ENCODE measurements around the gene KRTAP10-3.
A peak's percentile ranks its signal among the peaks of the same experiment; 100 is the strongest.

Gene KRTAP10-3

DNA sequence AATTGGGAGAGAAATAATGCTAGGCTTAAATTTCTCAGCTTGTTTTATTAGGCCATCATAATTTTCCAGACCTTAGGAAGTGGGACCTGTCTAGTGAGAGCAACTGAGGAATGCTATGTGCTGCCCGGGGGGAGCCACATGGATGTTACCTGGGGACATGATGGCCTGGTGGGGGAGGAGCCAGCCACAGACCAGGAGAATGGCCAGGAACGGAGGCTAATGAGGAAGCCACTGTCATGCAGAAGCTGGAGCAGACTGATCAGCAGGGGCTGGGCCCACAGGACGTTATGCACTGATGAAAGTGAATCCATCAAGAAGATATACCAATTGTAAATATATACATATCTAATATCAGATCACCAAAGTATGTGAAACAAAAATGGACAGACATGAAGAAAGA is 14.0 kb downstream of the KRTAP10-3 start:
- no peak for DNase-seq

DNA sequence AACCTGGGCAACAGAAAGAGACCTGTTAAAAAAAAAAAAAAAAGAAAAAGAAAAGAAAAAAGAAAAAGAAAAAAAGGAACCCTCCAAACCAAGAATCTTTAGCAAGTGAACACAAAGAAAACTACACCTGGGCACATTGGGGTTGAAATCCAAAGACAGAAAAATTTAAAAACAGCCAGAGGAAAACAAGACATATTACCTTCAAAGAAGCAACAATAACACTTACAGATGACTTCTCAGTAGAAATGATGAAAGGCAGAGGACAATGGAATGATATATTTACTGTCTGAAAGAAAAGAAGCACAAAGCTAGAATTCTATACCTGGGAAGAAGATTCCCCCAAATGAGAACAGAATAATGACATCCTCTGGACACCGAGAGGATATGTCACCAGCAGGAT is 15.9 kb downstream of the KRTAP10-3 start:
- DNase-seq, result no peak

DNA sequence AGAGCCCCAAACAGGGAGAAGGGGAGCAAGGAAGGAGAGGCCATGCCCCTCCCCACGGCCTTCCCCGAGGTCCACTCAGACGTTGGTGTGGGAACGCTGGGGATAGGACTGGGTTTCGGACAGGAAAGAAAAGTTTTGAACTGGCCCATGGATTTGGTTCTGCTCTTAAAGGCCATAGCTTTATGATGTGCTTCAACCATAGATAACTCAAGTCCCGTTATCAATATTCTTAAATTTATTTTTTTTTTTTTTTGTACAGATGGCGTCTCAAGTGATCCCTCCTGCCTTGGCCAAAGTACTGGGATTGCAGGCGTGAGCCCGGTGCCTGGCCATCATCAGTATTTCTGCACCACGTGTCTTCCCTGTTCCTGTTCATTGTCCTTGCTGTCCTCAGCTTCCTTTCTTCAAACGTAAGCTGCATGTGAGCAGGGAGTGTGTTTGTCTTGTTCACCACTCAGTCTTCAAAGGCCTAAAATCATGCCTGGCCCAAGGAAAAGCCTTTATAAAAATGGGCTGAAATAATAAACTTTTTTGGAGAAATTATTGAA is 17.8 kb downstream of the KRTAP10-3 start:
- DNase-seq, result no peak

- DNase-seq, result no peak
These were observed 18.5 kb downstream of the KRTAP10-3 start, which contains the start of gene KRTAP10-1 for GRCh38 chr21:44539991-44540666. KRTAP10-1 (minus strand) TSS chr21:44540195; CDS start chr21:44540150, 45 bp downstream.

DNA sequence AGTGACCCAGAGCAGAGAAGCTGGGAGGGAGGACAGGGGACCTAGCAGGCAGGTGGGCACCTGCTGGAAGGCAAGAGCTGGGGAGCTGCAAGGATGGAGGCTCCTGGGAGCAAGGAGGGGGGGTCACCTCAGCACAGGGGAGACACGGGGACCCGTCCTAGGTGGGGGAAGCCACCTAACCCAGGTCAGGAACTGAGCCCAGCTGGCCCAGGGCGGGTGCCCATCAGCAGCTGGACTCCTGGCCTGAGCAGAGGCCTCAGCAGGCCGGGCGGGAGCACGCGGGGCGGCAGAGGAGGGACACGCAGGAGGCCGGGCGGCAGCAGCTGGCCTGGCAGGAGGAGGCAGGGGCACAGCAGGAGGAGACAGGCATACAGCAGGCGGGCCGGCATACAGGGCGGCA is 19.5 kb downstream of the KRTAP10-3 start:
- no peak for DNase-seq

DNA sequence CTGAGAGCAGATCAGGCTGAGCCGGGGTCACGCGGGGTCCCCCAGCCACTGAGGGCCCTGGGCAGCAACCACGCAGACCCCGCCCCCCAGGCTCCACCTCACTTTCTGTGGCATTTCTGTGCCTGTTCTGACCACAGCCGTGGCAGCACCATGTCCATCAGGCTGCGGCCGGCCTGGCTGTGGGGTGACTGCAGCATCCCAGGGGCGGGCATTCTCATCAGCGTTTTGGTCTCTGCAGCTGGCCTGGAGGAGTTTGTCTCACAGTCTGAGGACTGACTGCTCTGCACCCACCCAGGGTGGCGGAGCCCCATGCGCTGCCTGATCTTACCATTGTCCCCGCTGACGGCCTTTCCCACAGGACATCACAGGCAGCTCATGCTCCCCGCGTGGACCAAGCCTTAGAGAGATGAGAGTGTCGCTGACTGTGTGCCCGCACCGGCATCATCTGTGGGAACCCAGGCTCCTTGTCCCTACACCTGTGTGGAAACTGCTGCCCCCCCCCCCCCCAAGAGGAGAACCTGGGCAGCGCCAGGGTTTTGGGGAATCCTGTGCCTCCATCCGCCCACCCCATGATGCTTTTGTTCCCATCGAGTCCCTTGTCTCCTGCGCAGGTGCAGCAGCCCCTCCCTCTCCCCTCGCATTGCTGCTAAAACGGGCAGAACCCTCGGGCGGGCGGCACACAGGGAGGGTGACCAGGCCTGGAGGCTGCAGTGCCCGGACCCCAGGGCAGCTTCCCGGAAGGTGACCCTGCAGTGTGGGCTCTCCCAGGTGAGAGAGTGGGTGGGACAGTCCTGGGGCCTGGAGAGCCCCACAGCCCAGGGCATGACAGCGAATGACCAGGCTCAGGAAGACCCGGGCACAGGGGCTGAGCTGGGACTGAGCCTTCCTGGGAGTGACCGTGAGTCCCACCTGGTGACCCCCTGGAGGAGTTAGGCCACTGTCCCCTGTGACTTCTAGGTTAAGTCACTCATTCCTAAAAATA is 20.4 kb downstream of the KRTAP10-3 start:
- DNase-seq, result no peak

DNA sequence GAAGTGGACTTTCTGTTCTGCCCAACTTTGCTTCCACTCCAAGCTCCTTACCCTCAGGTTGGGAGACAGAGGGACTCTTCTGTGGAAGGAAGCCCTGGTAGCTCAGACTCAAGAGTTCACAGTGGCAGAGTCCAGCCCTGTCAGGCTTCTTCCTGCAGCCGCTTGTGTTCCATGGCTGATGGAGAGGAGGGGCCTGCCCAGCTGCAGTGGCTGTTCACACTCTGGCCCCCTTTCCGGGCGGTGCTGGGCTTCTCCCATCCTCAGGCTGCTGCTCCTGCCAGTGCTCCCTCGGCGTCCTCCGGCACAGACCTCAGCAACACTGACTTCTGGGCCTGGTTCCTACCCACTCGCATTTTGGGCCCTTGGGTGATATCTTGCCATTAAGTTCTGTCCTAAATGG is 22.6 kb downstream of the KRTAP10-3 start:
- no peak for DNase-seq

GRCh38 chr21:44534688-44535087 is 23.9 kb downstream of the KRTAP10-3 start:
- DNase-seq, result no peak

DNA sequence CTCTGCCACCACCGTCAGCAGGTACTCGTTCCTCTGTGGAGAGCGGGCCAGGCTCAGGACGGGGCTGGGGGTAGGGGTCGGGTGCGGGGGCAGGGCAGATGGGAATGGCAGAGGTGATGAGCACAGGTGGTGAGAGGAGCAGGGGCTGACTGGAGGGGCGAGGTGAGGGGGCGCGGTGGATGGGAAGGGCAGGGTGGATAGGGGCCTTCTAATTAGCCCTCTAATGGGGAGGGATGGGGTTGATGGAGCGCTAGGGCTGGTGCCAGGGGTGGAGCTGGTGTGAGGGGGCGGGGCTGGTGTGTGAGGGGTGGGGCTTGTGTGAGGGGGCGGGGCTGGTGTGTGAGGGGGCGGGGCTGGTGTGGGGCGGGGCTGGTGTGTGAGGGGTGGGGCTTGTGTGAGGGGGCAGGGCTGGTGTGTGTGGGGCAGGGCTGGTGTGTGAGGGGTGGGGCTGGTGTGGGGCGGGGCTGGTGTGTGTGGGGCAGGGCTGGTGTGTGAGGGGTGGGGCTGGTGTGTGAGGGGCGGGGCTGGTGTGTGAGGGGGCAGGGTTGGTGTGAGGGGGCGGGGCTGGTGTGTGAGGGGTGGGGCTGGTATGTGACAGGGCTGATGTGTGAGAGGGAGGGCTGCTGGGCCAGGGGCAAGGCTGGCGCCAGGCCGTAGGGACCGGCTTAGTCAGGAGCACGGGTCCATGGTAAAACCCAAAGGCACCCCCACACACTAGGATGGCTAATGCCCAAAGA is 24.5 kb downstream of the KRTAP10-3 start:
- DNase-seq, result no peak

DNA sequence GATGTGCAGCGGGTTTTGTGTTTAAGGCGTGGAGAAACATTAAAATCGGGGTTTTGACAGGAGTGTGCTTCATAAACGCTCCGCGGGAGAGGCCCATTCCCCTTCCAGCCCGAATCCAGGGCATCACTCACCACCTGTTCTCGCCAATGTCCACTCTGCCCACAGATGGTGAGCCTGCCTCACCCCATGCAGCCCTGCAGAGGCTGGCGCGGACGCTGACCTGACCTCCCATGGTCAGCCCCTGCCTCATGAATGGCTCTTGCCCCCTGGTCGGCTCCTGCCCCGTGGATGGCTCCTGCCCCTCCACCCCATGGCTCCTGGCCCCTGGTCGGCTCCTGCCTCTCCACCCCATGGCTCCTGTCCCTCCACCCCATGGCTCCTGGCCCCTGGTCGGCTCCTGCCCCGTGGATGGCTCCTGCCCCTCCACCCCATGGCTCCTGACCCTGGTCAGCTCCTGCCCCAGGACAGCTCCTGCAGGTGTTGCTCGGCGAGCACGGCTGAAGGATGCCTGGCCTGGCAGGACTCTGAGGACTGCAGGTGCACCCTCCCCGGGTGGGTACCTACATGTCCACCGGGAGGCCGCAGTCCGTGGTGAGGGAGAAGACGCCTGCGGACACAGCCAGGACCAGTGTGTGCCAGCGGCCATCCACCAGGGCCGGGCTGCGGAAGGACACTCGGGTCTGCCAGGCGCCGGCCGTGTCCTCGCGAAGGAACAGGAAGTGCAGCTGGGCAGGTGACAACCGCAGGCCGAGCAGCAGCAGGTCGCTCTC is 25.3 kb downstream of the KRTAP10-3 start:
- no peak for DNase-seq

DNA sequence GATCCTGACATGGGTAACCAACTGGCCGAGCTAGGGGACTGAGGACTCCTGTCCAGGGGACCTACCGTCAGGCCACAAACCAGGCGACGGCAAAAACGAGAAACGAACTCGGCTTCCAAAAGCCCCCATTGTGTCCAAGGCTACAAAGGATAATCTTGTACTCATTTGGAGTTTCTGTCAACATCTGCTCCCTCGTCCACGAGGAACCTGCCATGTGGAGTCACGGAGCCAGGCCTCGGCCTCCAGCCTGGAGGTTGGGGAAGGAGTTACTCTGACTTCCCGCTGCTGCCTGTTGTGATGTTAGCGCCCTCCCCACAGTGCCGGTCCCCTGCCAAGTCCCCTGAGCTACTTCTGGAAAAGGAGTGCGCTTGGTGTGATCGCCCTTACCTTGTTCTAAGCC is 25.9 kb downstream of the KRTAP10-3 start:
- no peak for DNase-seq

GRCh38 chr21:44531606-44532564 is 26.7 kb downstream of the KRTAP10-3 start:
- peak in 1 of 2 experiments; percentile 17 for DNase-seq

GRCh38 chr21:44530903-44531605 is 27.5 kb downstream of the KRTAP10-3 start:
- DNase-seq, result no peak

DNA sequence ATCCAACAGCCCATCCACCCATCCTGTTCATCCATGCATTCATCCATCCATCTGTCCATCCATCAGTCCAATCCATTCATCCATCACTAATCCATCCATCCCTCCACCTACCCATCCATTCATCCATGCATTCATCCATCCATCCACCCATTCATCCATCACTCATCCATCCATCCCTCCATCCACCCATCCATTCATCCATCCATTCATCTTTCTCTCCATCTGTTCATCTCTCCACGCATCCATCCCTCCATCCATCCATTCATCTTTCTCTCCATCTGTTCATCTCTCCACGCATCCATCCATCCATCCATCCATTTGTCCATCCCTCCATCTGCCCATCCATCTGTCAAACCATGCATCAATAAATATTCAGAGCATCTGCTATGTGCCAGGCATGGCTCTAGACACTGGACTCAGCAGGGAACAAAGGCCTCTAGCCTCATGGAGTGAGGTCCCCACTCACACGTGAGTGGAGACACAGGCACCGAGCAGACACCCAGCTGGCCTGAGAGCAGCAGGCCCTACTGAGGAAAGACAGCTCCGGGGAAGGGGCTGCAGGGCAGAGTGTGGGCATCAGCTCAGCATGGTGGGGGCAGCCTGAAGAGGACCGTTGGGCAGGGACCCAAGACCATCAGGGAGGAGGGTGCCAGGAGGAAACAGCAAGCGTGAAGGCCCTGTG is 28.2 kb downstream of the KRTAP10-3 start:
- DNase-seq, result no peak

DNA sequence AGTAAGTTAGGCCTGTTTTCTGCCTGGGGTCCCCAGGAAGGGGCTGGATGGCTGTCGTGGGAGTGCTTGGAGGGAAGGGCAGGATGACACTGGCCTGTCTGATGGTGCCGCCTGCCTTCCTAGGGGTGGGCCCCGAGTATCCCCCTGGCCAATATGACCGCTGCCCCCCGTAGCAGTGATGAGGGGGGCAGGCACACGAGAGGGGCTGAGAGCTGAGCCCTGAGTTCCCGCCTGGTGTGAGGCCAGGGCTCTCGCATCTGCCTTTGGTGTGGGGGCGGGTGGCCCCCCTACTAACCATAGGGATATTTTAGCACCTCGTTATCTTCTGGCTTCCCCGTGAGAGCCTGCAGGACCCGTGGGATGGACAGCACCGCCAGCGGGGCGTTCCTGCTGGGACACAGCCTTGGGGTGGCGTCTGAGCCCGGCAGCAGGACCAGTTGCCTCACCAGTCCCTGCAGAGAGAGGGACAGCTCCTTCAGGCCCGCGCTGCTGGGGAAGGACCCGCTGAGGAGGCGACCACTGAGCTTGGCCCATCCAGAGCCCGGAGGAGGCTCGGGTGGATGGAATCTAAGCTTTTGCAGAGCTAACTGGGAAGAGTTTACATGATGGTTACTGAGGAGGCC is 29.0 kb downstream of the KRTAP10-3 start:
- DNase-seq, result no peak

DNA sequence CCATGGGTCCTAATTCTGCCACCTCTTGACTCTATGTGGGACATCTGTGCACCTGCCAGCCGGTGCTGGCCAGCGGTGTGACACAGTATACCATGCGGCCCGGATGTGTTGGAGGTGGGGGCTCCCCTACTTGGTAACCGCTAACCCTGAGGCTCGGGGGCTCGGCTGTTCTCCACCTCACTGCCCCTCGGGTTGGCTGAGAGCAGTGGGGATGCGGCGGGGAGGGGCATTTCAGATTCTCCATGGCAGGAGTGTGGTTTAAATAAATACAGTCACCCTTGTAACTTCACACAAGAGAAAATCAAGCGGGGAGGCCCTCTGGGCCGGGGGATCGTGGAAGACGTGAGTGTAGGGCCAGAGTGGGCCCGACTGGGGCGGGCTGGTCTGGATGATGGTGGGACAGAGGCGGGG is 29.6 kb downstream of the KRTAP10-3 start:
- no peak for DNase-seq

- DNase-seq, result no peak
These were observed 30.0 kb downstream of the KRTAP10-3 start for GRCh38 chr21:44528634-44528995.

DNA sequence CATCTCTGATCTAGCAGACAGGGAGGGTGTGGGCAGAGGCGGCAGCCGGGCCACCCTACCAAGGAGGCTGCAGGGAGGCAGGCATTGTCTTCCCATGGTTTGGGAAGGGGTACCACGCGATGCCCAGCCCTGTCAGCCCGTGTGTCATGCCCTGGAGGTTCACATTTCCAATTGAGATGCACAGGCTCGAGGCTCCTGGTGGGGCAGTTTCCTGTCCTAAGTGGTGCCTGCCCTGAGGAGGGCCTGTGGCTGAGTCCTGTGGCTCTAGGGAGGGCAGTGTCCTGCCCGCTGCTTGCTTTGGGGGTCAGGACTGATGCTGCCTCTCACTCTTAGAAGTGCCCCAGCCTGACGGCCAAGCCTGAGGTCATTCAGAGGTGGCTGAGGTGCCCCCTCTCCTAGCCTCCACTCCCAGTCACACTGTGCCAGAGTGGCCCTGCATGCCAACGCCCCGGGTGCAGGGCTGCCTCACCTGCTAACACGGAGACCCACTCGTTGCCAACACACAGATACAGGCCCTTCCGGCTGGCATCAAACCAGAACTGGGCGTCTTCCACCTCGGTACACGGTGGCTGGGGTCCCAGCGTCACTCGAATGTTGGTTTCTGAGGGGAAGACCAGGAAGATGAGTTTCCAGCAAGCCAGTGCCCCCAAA is 30.5 kb downstream of the KRTAP10-3 start:
- no peak for DNase-seq

Data from NCI-H526 (cell line).